GM19372 (cell line): ENCODE results near the gene SACS.
"Not testable (repeated sequence)": the region's sequence is repeated elsewhere in the genome, so short reads cannot be mapped to it uniquely, and the experiment has no call there.

Experiments
- ATAC-seq: cut with Tn5 transposase; IDR thresholded peaks from one replicate; pipeline ENCODE4 v1.9.1; 2021; ENCODE audit warnings: mild to moderate bottlenecking, low read depth, moderate library complexity; ENCODE audit not compliant: unreplicated experiment

SACS gene

GRCh38 chr13:23455401-23456185, 22.1 kb upstream of the SACS start:
- no peak for ATAC-seq

DNA sequence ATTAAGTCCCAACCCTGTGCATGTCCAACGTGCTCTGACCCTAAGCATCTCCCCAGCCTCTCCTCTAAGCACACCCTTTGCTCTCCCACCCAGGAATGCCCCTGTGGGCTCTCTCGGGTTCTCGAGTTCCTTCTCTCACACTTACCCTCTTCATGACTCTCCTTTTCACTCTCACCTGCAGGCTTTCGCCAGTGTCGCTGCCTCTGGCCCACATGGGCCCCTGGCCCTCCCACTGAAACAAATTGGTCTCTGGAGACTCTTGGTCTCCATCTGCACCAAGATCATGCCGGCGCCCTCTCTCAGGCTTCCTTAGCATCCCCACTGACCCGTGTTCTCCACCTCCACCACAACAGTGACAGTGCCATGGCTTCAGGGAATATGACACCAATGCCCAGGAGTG, 19.6 kb upstream of the SACS start:
- no peak for ATAC-seq

DNA sequence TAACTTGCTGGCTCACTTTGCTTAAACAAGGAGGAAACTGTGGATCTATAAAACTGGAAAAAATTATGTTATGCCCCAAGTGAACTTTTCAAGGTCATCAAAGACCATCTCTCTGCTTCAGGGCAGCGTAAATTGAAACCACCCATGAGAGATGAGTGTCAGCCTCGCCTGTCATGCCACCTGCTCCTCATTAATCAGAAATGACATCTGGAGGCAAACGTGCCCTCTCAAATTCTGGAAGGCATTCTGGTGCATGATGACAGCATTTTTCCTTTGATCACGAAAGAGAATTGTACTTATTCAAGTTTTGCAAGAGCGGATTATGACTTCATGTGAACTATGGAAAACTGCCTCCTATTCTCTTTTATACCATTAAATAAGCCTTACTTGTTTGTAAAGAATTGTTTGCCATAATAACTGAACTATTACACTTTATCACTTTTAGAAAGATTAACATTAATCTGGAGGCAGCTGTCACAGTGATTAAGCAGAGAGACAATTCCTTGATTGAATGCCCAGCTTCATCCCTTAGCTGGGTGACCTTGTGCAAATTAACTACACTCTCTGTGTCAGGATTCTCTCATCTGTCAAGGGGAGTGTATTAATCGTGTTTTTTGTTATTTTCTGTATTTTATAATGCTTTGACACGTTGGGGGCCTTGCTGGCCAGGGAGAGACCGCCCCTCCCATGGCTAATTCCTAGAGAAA, 17.0 kb upstream of the SACS start:
- ATAC-seq: no peak

DNA sequence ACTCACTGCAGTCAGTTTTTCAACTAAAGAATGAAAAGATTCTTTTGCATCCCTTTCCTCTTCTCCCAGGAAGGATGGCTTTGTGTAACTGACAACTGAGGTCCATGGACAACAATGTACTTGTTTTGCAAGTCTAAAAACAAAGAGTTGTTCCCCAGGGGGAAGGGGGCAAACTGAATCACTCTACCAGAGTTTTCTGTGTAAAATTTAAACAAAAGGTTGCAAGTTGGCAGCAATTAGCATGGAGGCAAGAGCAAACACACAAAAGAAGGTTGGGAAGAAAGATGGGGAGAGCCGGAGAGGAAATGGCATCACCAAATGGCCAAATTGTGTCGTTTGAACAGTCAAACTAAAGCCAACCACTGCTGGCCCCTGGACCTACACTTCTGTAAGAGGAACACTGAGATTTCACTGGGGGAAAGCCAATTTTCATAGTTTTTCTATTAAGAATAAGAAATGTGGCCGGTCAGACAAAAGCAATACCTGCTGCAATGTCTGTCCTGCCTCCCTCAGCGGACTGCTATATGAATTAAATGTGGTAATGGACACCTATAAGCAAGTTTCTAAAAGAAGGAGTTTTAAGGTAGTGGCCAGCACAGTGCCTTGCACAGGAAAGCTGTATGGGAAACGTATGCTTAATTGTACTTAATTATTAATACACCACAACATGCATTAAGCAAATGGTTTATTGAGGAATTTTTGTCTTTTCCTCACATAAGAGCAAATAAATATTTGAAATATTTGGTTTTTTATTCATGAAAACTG, 16.1 kb upstream of the SACS start:
- no peak for ATAC-seq

GRCh38 chr13:23447927-23448326, 14.4 kb upstream of the SACS start:
- ATAC-seq: no peak

- ATAC-seq: no peak
These were observed 12.3 kb upstream of the SACS start for GRCh38 chr13:23445794-23446193.

GRCh38 chr13:23443878-23444277, 10.4 kb upstream of the SACS start:
- no peak for ATAC-seq

GRCh38 chr13:23443110-23443509, 9.6 kb upstream of the SACS start:
- no peak for ATAC-seq

DNA sequence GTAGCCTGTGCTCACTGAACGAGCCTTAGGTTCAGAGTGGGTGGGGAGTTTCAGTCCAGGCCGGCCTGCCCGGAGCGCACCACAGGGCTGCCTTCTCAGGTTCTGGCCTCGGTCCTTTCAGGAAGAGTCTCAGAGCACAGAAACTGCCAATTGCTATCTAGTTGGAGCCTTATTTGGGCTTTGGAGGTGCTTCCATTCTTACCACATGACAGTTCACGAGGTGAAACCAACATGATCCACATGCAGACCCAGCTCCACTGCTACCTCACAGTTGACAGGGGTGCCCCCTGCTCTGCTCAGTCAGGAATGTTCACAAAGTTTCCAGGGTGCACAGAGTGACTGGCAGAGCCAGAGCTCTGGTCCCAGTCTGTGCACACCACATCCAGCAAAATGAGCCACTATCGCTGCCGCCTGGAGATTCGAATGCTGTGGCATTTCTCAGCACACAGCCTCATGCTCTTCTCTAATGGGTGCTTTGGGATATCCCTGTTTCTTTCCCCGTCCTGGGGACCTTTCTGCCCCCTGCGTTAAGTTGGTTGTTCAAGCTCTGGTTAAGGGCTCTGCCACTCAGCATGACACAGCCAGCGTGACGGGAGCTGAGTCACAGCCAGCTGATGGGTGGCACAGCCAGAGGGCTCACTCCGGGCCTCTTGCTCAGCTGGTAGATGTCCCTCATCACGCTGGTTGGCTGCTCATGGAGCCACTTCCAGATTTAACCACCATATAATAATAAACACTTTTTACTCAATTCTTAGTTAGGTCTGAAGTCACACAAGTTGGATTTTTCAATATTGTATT, 7.5 kb upstream of the SACS start:
- ATAC-seq: no peak

DNA sequence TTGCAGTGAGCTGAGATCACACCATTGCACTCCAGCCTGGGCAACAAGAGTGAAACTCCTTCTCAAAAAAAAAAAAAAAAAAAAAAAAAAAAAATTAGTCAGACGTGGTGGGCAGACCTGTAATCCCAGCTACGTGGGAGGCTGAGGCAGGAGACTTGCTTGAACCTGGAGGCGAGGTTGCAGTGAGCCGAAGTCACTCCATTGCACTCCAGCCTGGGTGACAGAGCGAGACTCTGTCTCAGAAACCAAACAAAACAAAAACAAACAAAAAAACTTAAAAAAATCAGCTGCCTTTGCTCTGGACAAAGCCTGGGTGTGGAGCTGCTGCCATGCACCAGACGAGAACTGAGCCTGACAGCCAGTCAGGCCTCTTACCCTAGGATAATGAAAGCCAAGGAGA, 6.8 kb upstream of the SACS start:
- ATAC-seq: not testable (repeated sequence)

- no peak for ATAC-seq
These were observed 4.4 kb upstream of the SACS start for GRCh38 chr13:23437916-23438315.

GRCh38 chr13:23436680-23437079, 3.2 kb upstream of the SACS start:
- no peak for ATAC-seq

DNA sequence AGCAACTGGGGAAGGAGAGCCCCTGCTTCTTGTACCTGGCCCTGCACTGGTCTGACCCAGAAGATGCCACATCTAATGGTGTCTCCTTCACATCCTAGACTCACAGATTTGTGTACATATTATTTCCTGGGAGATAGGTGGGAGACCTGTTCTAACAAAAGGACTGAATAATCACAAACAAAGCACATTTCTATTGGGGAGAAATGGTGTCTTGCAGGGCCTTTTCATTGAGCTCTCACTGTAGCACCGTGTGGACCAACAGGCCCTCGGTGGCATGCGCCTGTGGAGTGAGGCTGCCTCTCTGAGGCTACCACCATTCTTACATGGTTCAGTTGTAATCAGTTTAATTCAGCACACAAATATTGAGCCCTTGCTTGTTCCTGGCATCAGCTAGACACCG, 989 bp upstream of the SACS start:
- ATAC-seq: no peak

GRCh38 chr13:23432626-23433025, 876 bp downstream of the SACS start:
- no peak for ATAC-seq

DNA sequence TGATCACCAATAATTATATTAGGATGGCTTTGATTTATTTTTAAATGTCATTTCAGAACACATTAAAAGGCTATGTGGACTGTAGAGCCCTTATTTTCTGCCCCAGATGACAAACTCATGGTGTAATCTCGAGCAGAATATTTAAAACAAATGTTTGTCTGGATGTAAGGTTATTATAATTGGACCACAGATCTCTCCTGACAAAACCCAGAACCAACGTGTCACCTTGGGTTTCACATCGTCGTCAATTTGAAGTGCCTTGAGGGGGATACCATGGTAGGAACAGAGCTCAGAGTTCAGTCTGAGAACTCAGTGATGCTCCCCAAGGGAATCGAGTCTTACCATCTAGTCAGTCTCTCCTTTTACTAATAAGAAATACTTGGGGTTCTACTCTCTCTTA, 2.8 kb downstream of the SACS start:
- ATAC-seq: no peak

- ATAC-seq: no peak
These were observed 5.5 kb downstream of the SACS start for GRCh38 chr13:23427881-23428528.

GRCh38 chr13:23427342-23427843, 6.1 kb downstream of the SACS start:
- no peak for ATAC-seq

DNA sequence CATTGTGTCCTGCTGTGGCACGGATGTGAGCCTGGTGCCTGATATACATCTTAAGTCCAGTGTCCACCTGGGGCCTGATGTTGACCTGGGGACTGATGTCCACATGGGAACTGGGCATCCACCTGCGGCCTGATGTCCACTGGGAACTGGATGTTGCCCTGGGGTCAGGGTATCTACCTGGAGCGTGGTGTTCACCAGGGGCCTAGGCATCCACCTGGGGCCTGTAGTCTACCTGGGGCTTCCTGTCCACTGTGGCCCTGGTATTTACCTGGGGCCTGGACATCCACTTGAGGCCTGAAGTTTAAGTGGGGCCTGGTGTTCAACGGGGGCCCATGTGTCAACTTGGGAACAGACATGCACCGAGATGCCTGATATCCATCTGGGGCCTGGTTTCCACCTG, 11.9 kb downstream of the SACS start:
- no peak for ATAC-seq

GRCh38 chr13:23418776-23419683, 14.5 kb downstream of the SACS start:
- ATAC-seq: no peak
